OCI-M2 (cell line): ENCODE data around the gene AGAP1.

Experiments
- DNase-seq: peaks from one replicate; lab custom pipeline; 2025; ENCODE audit not compliant: unreplicated experiment; lab: John Stamatoyannopoulos, UW

AGAP1 gene

DNA sequence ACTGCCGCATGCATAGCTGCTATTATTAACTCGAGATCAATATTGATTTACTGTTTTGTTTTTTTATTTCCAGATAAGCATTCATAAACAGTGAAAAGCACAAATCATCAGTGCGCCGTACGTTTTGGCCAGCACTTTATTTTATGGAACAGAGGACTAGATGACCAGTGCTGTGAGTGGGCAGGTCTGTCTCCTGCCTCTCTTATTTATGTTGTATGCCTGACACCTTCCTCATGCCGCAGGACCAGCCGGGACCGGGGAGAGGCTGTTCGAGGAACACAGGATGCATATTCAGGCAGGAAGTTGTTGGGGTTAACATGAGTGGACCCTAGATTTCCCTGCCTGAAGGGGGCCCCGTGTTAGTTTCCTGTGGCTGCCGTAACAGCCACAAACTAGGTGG, 72.6 kb downstream of the AGAP1 start:
- DNase-seq = no peak

DNA sequence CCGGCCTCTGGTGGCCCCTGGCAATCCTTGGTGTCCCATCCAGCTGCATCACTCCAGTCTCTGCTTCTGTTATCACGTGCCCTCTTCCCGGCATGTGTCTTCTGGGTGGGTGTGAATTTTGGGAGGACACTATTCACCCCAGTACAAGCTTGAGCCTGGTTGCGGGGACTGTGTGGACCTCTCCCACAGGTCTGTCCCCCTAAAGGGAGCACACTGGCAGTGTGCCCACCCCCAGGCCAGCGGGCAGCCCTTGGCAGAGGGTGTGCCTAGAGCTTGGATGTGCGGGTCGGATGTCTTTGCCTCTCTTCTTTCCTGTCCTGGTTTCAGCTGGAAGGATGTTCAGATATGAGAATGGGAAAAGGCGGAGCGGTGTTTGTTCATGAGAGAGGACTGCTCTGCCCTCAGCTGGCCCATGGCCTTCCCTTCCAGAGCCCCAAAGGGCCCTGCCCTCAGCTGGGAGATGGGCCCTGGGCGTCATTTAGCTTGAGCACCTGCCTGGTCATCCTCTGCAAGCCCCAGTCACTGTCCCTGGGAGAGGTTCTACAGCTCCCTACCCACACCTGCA, 73.2 kb downstream of the AGAP1 start:
- no peak for DNase-seq

DNA sequence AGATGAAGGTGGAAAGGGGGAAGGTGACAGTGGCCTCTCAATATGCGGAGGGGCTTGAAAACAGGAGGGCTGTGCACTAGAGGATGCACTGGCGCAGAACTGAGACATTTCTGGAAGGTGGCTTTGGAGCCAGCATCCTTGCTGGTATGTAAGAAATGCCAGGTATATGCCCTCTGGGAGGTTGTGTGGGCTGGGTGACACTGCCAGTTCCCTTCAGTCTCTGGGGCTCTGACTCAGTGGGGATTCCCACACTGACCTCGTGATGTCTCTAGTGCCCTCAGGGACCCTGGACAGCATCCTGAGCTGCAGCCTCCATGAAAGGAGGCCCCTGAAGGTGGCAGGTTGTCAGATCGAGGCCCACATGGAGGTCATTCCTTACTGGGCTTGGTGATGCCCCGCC, 74.0 kb downstream of the AGAP1 start:
- no peak for DNase-seq

DNA sequence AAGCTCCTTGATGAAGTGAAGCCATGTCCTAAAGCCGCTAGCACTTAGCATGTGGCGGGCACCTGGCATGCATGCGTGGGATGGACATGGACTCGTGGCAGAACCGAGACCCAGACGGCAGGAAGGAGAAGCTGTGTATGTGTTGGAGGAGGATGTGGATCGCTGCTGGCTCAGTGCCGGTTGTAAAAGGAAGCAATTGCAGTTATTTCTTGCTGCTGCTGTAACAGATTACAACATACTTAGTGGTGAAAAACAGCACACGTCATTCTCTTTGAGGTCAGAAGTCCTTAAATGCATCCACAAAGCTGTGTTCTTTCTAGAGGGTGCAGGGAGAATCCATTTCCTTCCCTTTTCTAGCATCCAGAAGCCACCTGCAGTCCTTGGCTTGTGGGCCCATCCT, 74.6 kb downstream of the AGAP1 start:
- no peak for DNase-seq

DNA sequence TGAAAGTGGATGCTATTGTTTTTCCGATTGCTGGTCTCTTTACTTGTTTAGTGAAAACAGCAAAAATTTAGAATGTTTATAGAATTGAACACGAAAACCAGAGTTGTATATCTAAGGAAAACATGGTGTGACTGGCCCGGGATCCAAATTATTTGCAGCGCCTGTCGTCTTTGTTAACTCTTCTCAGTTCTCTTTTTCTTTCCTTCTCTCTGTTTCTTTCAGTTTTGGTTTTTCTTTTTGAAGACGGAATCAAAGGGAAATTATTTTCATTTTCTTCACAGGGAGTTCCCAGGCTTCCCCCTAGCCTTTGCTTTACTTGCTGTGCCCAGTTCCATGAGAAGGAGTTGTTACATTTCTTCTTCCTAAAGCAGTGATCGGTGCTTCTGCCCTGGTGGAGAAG, 76.0 kb downstream of the AGAP1 start:
- DNase-seq = no peak

DNA sequence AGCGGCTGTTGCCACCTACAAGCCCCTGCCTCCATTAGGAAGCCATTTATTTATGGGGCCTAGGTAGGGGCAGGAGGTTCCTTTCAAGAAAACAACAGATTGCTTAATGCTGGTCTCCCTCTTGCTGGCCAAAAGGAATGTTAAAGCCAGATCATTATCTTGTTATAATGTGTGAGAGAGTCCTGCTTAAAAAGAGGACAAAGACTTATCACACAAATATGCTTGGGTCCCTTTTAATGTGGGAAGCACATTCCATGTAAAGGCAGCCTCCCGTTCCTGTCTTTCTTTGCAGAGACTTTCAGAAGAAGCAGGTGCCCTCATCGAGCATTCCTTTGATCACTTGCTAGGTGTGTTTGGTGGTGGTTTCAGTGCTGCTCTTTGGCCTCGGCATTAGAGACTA, 76.4 kb downstream of the AGAP1 start:
- no peak for DNase-seq

DNA sequence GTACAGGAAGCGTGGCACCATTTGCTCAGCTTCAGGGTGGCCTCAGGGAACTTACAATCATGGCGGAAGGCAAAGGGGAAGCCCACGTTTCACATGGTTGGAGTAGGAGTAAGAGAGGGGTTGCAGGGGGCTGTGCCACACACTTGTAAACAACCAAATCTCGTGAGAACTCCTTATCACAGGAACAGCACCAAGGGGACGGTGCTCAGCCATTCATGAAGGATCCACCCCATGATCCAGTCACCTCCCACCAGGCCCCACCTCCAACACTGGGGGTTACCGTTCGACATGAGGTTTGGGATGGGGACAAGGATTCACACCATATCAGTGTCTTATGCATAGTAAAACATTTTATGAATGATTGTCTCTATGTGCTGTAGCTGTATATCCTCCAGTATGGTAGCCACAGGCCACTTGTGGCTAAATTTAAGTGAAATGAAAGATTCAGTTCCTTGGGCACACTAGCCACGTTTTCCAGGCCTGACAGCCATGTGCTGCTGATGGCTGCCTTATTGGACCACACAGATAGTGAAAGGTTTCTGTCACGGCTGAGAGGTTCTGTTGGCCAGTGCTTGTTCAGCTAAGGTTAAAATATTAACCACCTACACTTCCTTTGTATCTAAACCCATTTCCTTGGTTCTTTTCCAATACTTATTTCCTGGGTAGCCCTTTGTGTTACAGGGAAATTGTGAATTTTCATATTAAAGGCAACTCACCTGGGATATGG, 77.3 kb downstream of the AGAP1 start:
- DNase-seq = no peak

DNA sequence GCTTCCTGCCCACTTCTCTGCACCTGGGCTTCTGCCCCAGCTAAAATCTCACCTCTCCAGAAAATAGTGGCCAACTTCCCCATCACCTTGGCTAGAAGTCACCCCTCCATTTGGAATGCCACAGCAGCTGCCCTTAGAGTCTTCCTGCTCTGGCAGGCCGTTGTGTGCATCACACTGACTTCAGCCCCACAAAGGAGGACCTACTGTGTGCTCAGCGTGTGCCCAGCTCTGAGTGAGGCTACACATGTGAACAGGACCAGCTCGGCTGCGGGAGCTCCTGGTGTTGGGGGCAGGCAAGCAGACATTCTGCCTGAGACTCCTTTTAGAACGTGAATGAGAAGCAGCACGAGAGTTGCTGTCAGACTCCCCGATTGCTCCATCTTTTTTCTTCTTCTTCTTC, 78.7 kb downstream of the AGAP1 start:
- no peak for DNase-seq

DNA sequence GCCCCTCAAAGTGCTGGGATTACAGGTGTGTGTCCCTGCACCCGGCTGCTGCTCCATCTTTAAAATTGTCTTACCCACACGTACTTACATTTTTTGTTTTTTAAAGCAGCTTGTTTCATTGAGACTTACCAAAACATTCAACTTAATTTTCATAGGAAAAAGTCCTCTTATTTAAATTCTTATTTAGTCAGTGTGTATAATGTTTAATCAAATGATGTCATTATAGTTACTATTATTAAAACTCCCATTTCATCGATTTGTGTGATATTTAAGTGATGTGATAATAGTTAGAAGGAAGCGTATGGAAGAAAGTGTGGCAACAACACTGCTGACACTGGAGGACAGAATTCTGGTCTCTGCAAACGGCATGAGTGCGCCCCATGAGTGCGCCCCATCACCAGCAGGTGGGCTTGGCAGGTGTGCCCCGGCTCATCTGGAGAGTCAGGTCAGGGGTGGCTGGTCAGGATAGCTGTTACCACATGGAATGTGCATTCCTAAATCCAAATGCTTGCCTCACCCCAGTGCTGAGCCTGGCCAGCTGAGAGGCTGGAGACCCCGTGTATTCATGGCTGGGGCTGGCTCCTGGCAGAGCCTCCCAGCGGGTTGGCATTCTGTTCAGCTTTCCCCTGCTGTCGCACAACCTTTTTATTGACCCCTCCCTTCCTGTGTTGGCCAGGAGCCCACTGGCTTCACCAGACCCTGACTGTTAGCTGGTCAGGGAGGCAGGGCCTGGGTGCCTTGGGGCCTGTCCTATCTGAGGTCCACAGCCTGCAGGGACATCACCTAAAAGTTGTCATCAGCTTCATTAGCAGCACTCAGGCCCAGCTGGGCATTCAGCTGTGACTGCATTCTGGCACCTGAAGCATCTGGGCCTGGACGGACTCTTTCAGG, 79.7 kb downstream of the AGAP1 start:
- no peak for DNase-seq

DNA sequence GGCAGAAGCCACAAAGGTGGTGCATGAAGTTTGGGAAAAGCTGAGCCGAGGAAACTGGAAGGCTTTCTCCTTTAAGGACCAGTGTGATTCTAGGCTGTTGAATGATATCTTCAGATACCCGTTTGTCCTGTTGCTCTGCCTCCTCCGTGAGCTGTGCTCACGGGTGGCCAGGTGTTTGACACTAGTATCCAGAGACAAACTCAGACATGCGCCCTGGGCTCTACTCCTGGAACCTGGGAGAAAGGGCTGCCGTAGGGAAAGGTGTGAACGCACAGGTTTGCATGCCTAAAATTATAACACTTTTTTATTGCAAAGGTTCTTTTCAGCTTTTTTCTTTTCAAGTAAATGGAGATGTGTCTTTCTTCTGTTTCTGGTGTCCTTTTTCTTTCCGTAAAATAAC, 81.6 kb downstream of the AGAP1 start:
- DNase-seq = no peak

DNA sequence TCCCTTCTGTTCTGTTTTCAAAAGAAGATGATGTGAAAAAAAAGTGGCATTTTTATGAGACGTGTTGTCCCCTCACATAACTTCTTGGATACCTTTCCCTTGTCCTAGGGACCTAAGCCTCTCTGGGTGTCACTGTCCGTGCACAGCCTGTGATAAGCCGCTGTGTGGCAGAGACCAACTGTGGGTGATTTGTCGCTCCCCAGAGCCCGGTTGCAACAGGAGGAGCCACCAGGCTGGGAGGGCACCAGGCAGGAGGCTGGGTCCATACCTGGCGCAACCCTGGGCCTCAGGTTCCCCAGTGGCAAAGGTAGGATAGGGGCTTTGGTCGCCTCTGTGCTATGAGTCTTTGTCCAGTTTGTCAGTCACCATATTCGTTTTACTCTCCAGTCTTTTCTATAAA, 82.1 kb downstream of the AGAP1 start:
- DNase-seq = no peak

DNA sequence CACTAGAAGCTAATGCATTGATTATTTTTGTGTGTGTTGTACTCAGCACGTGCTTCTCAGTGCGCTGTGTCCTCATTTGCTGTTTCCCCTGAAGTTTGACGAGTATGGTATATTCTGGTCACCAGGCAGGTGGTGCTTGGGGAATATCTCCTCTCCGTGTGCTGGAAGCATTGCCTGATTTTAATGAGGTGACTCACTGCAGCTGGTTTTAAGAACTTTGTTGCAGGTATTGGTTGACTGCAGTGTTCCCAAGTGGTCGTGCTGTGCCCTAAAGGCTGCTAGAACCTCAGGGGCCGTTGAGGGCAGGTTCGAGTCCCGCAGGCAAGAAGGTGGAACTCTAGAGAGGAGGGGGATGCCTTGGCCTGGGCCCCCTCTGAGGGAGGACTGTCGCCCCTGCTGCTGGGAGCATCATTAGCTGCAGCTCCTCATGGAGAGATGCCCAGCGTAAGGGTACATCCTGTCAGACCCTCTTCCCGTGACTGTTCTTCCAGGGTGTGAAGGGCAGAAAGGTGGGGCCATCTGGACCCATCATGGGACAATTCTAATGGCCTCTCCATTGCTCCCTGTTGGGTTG, 82.6 kb downstream of the AGAP1 start:
- DNase-seq = no peak

DNA sequence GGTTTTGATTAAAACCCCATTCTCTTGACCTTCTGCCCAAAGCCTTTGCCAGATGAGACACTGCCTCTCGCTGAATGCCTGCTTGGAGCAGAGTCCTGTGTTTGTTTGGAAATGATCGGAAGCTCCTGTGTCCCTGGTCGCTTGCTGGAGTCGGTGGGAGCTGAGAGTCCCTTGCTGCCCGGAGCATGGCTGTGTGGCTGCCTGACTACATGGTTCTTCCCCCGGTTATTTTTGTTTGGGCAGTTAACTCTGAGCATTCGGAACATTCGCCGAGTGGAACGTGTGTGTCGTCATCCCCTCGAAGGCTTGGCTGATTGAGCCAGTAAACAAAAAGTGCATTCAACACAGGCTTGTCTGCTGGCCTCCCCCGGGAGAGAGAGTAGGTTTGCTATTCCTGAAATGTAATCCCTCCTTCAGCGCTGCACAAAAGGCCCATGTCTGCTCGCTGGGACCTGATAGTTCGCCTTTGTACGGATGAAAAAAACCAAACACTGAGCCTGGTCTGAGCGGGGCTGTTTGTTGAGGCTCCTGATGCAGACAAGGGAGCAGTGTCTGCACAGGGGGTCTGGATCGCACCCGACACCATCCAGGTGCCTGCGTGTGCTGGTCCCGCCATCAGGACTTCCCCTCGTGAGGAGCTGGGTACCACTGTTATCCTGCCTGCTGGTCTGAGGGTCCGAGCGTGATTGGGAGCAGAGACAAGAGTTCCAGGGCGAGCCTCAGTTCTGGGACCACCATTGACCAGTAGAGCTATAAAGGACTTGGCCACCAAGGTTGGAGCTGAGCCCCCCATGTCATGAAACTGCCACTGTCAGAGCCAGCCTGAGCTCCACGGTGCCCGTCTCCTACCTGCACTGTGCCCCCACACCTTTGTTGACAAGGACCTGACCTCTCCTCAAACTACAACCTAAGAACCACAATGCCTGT, 83.8 kb downstream of the AGAP1 start:
- no peak for DNase-seq

DNA sequence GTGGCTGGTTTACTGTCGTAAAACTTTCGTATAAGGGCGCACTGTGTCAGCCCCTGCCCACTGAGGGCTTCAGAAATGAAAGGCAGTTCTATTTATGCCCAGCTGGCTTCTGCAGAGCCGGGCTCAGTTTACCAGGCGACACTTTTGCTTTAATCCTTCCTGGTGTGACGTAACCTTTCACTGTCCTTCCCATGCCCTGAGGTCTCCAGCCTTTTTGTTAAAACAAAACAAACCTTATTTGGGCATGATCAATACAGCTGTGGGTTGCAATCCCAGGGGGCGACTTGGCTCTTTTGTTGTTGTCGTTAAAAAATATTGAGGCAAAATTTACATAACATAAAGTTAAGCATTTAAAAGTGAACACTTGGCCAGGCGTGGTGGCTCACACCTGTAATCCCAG, 85.3 kb downstream of the AGAP1 start:
- no peak for DNase-seq

DNA sequence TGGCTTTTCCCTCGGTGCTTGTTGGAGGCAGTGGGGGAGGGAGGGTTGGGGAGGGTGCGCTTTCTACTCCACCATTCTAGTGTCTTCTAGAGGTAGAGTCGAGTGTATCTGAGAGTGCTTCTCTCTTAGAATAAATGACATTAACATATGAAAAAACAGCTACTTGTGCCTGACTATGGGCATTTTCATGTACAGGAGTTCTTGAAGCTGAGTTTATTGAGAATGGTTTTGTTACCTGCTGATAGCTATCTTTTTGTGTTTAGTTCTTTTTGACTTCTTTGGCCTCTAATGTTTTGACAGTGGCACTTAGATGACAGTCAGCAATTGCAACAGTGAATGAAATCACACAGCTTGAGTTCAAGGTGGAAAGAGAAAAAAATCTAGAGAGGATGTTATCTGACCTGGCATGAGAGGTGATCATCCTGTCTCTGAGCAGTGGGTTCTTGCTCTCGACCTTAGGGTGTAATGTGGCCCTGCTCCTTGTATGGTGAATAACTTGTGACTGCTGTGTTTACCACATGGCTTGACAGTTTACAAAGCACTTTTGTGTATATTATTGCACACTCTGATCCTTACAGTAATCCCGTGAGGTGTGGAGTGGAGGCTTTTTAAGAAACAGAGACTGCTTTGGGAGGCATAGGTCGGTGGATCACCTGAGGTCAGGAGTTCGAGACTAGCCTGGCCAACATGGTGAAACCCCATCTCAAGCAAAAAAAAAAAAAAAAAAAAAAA, 86.7 kb downstream of the AGAP1 start:
- no peak for DNase-seq

DNA sequence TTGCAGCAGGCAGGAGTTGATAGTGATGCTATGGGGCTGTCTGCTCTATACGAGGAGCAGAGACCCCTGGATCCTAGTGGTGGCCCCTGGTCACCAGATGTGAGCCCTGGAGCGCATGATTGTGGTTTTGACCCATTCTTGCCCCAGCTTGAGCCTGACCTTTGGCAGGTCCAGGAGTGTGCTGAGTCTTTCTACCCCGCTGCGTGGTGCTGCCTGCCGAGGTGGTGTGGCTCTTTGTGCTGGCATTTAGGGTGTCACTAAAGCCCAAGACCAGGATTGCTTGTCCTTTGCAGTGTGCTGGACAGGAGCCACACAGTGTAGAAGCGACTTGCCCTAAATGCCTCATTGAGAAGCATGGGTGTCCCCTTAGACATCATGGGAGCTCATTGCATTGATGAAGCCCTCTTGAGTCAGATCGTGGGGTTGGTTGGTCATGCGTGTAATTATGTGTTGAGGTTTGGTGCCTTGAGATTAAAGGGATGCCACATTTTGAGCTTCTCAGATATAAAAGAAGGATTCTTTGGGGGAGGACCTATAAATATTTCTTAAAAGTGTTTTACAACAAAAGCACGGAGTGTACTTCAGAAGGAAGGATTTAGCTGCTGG, 88.3 kb downstream of the AGAP1 start:
- DNase-seq = no peak

DNA sequence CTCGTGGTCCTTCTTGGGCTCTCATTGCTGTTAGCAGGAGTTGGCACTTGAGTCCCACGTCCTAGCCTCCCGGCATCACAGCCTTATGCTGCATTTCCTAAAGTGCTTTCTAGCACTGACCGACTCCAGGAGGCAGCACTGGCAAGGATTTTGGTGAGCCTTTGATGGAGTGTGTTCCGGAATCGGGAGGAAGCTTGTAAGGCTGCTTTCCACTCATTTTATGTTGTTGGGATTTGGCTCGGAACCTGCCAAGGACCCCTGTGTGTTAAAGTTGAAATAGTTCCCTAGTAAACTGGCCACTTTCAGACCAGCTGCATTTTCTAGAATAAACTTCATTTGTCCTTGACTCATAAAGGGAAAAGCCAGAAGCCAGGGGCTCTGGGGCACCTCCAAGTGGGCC, 88.9 kb downstream of the AGAP1 start:
- no peak for DNase-seq

DNA sequence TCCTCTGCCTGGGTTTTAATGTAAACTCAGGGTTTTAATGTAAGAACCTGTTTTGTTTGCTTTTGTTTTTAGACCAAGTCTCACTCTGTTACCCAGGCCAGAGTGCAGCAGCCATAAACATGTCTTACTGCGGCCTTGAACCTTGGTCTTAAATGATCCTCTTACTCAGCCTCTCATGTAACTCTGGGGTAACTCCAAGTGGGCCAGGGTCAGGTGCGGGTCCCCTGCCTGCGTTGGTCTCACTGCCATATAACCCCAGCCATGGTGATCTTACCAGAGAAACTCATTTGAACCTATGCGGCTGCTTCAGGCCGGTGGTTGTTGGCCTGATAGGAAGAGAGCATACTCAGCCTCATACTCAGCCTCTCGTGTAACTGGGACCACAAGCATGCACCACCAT, 89.3 kb downstream of the AGAP1 start:
- DNase-seq = no peak

DNA sequence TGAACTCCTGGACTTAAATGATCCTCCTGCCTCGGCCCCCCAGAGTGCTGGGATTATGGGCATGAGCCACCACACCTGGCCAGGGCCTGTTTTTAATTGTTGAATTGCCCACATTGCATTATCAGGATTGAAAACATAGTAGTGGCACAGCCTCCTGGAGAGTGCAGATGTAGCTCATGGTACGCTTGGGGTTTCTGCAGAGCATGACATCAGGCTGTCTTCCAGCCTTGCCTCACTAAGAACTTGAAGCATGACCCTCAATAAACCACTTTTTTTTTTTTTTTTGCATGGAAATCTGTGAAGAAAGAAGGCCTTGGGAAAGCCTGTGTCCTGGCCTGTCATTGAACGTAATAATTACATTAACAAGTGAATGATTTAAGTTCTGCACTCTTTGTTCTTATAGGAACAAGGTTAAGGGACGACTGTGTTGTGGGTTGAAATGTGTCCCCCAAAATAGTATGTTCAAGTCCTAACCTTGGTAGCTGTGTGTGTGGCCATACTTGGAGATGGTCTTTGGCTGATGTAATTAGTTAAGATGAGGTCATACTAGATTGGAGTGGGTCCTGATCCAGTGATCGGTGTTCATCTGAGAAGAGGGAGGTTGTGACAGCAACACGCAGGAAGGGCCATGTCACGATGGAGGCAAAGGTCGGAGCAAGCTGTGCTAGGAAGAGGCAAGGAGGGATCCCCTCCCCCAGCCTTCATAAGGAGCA, 90.2 kb downstream of the AGAP1 start:
- DNase-seq = no peak
